HepG2 (cell line): ENCODE results near the gene EMC10. TPM values are rescaled to one million over a fixed set of nuclear protein-coding genes. Genes with fewer than 3 reads are reported as not detected.

Source experiments
- CBFB ChIP-seq: sonication (generic); formaldehyde crosslinking; IDR thresholded peaks from 2 replicates; pipeline ENCODE4 v1.4.0; 2020; ENCODE audit warnings: missing genetic modification reagents
- FIP1L1 ChIP-seq: fragments of 200-400 bp; formaldehyde crosslinking; IDR thresholded peaks from 2 replicates; pipeline ENCODE4 v1.6.1; 2018; ENCODE audit warnings: low read depth, mild to moderate bottlenecking, low read length, moderate library complexity, borderline replicate concordance; ENCODE audit not compliant: insufficient read depth
- JUN ChIP-seq: sonication (generic); formaldehyde crosslinking; IDR thresholded peaks from 2 replicates; pipeline ENCODE4 v1.4.0; 2020; ENCODE audit warnings: mild to moderate bottlenecking, missing genetic modification reagents
- KLF13 ChIP-seq: sonication (generic); formaldehyde crosslinking; IDR thresholded peaks from 2 replicates; pipeline ENCODE4 v1.4.0; 2020; ENCODE audit warnings: mild to moderate bottlenecking, missing genetic modification reagents
- PATZ1 ChIP-seq: sonication (generic); formaldehyde crosslinking; IDR thresholded peaks from 2 replicates; pipeline ENCODE4 v1.4.0; 2020; ENCODE audit warnings: missing genetic modification reagents
- PHF21A ChIP-seq: sonication (generic); formaldehyde crosslinking; IDR thresholded peaks from 2 replicates; pipeline ENCODE4 v1.5.0; 2020; ENCODE audit warnings: mild to moderate bottlenecking, missing genetic modification reagents
- RCOR2 ChIP-seq: IDR thresholded peaks from 2 replicates; pipeline ENCODE4 v1.6.1; 2016; ENCODE audit warnings: missing biosample characterization, missing genetic modification reagents
- RFXANK ChIP-seq: IDR thresholded peaks from 2 replicates; pipeline ENCODE4 v1.6.1; 2016
- SETDB1 ChIP-seq: sonication (generic); formaldehyde crosslinking; IDR thresholded peaks from 2 replicates; pipeline ENCODE4 v1.5.1; 2020; ENCODE audit warnings: missing genetic modification reagents, mild to moderate bottlenecking, borderline replicate concordance
- SMARCE1 ChIP-seq: fragments of 450-650 bp; IDR thresholded peaks from 2 replicates; pipeline ENCODE4 v1.6.1; 2017; ENCODE audit warnings: borderline replicate concordance
- SMC3 ChIP-seq: IDR thresholded peaks from 2 replicates; pipeline ENCODE4 v1.6.1; 2011; ENCODE audit warnings: low read length, improper control_type of control experiment
- USF2 ChIP-seq, 2 experiments: sonication (generic) in 1 of 2; formaldehyde crosslinking in 1 of 2; IDR thresholded peaks; 2 replicates each; pipeline versions ENCODE4 v1.5.1 to v1.6.1; 2011 to 2020; ENCODE audit warnings: borderline replicate concordance in 1 of 2, low read depth in 1 of 2, low read length in 1 of 2, mild to moderate bottlenecking in 1 of 2, missing genetic modification reagents in 1 of 2, moderate library complexity in 1 of 2
- ZNF230 ChIP-seq: sonication (generic); formaldehyde crosslinking; IDR thresholded peaks from 2 replicates; pipeline ENCODE4 v1.4.0; 2020; ENCODE audit warnings: mild to moderate bottlenecking, missing genetic modification reagents
- ZNF24 ChIP-seq: fragments of 450-650 bp; IDR thresholded peaks from 2 replicates; pipeline ENCODE4 v1.6.1; 2017; ENCODE audit warnings: antibody characterized with exemption, mild to moderate bottlenecking
- ZNF260 ChIP-seq: sonication (generic); formaldehyde crosslinking; IDR thresholded peaks from 2 replicates; pipeline ENCODE4 v1.4.0; 2020; ENCODE audit warnings: missing genetic modification reagents, low read depth, mild to moderate bottlenecking, borderline replicate concordance
- ZNF609 ChIP-seq: sonication (generic); formaldehyde crosslinking; IDR thresholded peaks from 2 replicates; pipeline ENCODE4 v1.4.0; 2020; ENCODE audit warnings: mild to moderate bottlenecking, missing genetic modification reagents, borderline replicate concordance
- ZNF691 ChIP-seq: sonication (generic); formaldehyde crosslinking; IDR thresholded peaks from 2 replicates; pipeline ENCODE4 v1.4.0; 2020; ENCODE audit warnings: missing genetic modification reagents, low read depth, mild to moderate bottlenecking, borderline replicate concordance
- ZNF75D ChIP-seq: sonication (generic); formaldehyde crosslinking; IDR thresholded peaks from 2 replicates; pipeline ENCODE4 v1.8.1; 2023; ENCODE audit warnings: missing genetic modification reagents, mild to moderate bottlenecking, borderline replicate concordance
- polyA plus RNA-seq, 8 experiments: library from polyadenylated mRNA; depleted of rRNA in 3 of 8; stranded (reverse) in 7 of 8; unstranded in 1 of 8; fragments of >200 nt; fragmentation: Illumina TruSeq in 4 of 8; extraction: Trizol in 4 of 8; gene quantifications; 2 replicates each; pipeline versions ENCODE4 v1.2.1 to v1.2.3, GENCODE V29; 2011 to 2016; ENCODE audit warnings: low read depth in 4 of 8, missing spikeins in 1 of 8, mixed read lengths in 1 of 8; ENCODE audit not compliant: insufficient read depth in 1 of 8
- total RNA-seq, 5 experiments: library from RNA; depleted of rRNA; stranded (reverse); fragments of >200 nt; fragmentation: Illumina TruSeq; extraction: Trizol; gene quantifications; 2 replicates each; pipeline ENCODE4 v1.2.3, GENCODE V29; 2016; ENCODE audit warnings: low read depth in 1 of 5
- TF ChIP-seq, protein P1 (sequence below): IDR thresholded peaks from 2 replicates; pipeline ENCODE4 v1.6.1; 2016; ENCODE audit warnings: mild to moderate bottlenecking, missing biosample characterization, missing genetic modification reagents

EMC10 gene
- total and polyA plus RNA-seq, 2 of the 13 experiments (the other 11 are each of a cell fraction or from before 2014, with no cell fraction given): not detected

DNA sequence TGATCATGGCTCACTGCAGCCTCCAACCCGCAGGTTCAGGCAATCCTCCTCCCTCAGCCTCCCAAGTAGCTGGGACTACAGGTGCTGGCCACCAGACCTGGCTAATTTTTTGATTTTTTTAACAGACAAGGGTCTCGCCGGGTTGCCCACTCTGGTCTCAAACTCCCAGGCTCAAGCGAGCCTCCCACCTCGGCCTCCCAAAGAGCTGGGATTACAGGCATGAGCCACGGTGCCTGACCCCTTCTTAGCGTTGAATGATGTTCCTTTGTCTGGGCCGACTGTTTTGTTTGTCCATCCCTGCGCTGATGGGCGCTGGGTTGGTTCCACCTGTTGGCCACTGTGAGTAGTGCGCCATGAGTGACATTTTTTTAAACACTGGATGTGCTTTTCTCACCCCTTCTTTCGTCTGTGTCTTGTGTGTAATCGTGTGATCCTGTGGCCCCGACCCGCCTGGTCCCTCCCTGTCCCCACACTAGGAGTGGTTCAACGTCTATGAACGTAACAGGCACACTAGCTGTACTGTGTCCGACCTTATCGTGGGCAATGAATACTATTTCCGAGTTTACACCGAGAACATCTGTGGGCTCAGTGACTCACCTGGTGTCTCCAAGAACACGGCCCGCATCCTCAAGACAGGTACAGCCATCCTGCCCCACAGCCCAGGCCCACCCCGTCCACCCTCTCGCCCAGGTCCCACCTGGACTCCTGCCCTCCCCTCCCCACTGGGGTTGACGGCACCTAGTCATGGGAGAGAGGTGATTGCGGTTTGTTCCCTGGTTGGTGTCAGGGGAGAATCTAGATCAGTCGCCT is 15.0 kb upstream of the EMC10 start (continued):
- TF ChIP-seq ZNF609 (CRISPR knock-in tag): no peak
- no peak for TF ChIP-seq SETDB1 (CRISPR knock-in tag)
- no peak for TF ChIP-seq ZNF75D
- no peak for TF ChIP-seq SMARCE1
- TF ChIP-seq FIP1L1: no peak
- no peak for TF ChIP-seq ZNF691 (CRISPR knock-in tag)
- TF ChIP-seq CBFB (CRISPR knock-in tag): no peak
- no peak for TF ChIP-seq RFXANK (CRISPR knock-in tag)
- TF ChIP-seq ZNF260: no peak
- no peak for TF ChIP-seq PATZ1 (CRISPR knock-in tag)
- 0 out of 2 replicates have a peak, but pooled peaks have one; percentile 31 for TF ChIP-seq RCOR2 (CRISPR knock-in tag)
- TF ChIP-seq KLF13 (CRISPR knock-in tag): no peak
- no peak for TF ChIP-seq USF2 (IDR thresholded peaks at IDR 0.05; ENCODE audit: low read depth, low read length)
- TF ChIP-seq USF2 (CRISPR knock-in tag; IDR thresholded peaks at IDR 0.05; ENCODE audit: borderline replicate concordance): no peak
- TF ChIP-seq ZNF230 (CRISPR knock-in tag): no peak
- no peak for TF ChIP-seq ZNF24
- no peak for TF ChIP-seq JUN (CRISPR knock-in tag)
- peak; percentile 84 for TF ChIP-seq SMC3
- TF ChIP-seq PHF21A (CRISPR knock-in tag): no peak
- TF ChIP-seq, protein P1, sequence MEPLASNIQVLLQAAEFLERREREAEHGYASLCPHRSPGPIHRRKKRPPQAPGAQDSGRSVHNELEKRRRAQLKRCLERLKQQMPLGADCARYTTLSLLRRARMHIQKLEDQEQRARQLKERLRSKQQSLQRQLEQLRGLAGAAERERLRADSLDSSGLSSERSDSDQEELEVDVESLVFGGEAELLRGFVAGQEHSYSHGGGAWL (CRISPR knock-in tag): no peak
